ENCODE results near the gene KIFC3. TPM values are rescaled to one million over a fixed set of nuclear protein-coding genes. Genes with fewer than 3 reads are reported as not detected.

Gene KIFC3
- total and polyA plus RNA-seq, 2 of the 8 experiments (the other 6 are each of a cell fraction or from before 2014, with no cell fraction given), result 2.1 to 7.1 TPM

- Histone ChIP-seq H3K4me1 (replicated peaks in 1 of 4; ENCODE audit: control insufficient read depth in 3 of 4, insufficient read depth in 4 of 4, low read length in 3 of 4) (peaks cover 0 to 44% (median 32%) of the 10 kb centered on the region in 4 experiments; a peak in 6 of 7 replicates), H3K9ac (replicated peaks in 1 of 4; ENCODE audit: extremely low read depth in 1 of 4, low read depth in 3 of 4, low read length in 3 of 4) (no peak overlapping the region; a peak in 1 of 7 replicates), H3K4ac (replicated peaks; ENCODE audit: insufficient read length, low read depth, low read length) (no peak overlapping the region), H4K5ac (ENCODE audit: insufficient read length, low read depth, low read length) (no peak overlapping the region), H4K20me1 (replicated peaks in 1 of 2; ENCODE audit: control insufficient read depth in 1 of 2, insufficient read depth in 2 of 2, low read length in 2 of 2) (peaks cover 0 to 1% of the 10 kb centered on the region in 2 experiments), H2BK120ac (replicated peaks; ENCODE audit: low read depth, low read length) (no peak overlapping the region), H4K91ac (replicated peaks; ENCODE audit: insufficient read length, low read length) (no peak overlapping the region), H3K18ac (ENCODE audit: extremely low read depth, low read length) (no peak overlapping the region; the same call in 1 of the 2 replicates), H3K36me3 (ENCODE audit: control insufficient read depth in 2 of 4, insufficient read depth in 4 of 4, low read length in 3 of 4) (no peaks in the 10 kb centered on the region), H2AK5ac (ENCODE audit: low read depth, low read length) (peak overlapping the region; percentile 60; the same call in 1 of the 2 replicates), H3K79me2 (ENCODE audit: control insufficient read depth in 1 of 2, insufficient read depth in 2 of 2, low read length in 2 of 2) (no peaks in the 10 kb centered on the region), H3K23me2 (ENCODE audit: low read depth, low read length) (peaks cover 14% of the 10 kb centered on the region), H3K79me1 (ENCODE audit: low read depth, low read length) (no peaks in the 10 kb centered on the region; the same call in 1 of the 2 replicates), H2BK15ac (ENCODE audit: low read length) (no peak overlapping the region; the same call in 1 of the 2 replicates), H2BK12ac (ENCODE audit: low read depth, low read length) (no peak overlapping the region), H3K9me3 (ENCODE audit: insufficient read depth in 2 of 2, low read depth in 1 of 2, low read length in 1 of 2) (no peaks in the 10 kb centered on the region), H3K56ac (replicated peaks; ENCODE audit: insufficient read length, low read depth, low read length) (no peak overlapping the region), H3K27ac (ENCODE audit: low read depth, low read length) (no peak overlapping the region), H2AFZ (ENCODE audit: low read length) (no peak overlapping the region), H3K27me3 (replicated peaks in 1 of 4; ENCODE audit: control insufficient read depth in 3 of 4, extremely low read depth in 1 of 4, insufficient read depth in 3 of 4, low read length in 3 of 4) (peaks cover 0 to 35% (median 27%) of the 10 kb centered on the region in 4 experiments; a peak in 6 of 7 replicates), H4K8ac (ENCODE audit: extremely low read depth, insufficient read depth, low read length) (no peak overlapping the region), H3K14ac (ENCODE audit: insufficient read length) (no peak overlapping the region), H3K4me2 (ENCODE audit: insufficient read depth in 1 of 2, low read depth in 2 of 2, low read length in 2 of 2) (peak overlapping the region; percentile 82 to 84), H2BK20ac (ENCODE audit: low read length) (no peak overlapping the region), H2BK5ac (ENCODE audit: low read depth, low read length) (no peak overlapping the region), H3K4me3 (ENCODE audit: extremely low read depth in 1 of 4, insufficient read depth in 2 of 4, low read depth in 3 of 4, low read length in 4 of 4) (peak overlapping the region; percentile 51 to 60 (median 59); a peak in 5 of 8 replicates), H3K23ac (ENCODE audit: insufficient read length) (no peak overlapping the region)
- FAIRE-seq, result no peak
- DNase-seq (ENCODE audit: low read depth in 1 of 2, low spot score in 2 of 2), result no peak
- 44% methylated on average over 5 of the region's 5 CpGs; no CpG with 5 or more reads in 1 of the 2 experiments for WGBS, 2 experiments (ENCODE audit: extremely low coverage in 1 of 2, insufficient coverage in 1 of 2, insufficient read length in 1 of 2, insufficient replicate concordance in 2 of 2, low coverage in 1 of 2, low lambda C conversion rate in 2 of 2, missing lambda C conversion rate in 1 of 2)
- ChIA-PET POLR2A (ENCODE audit: partially characterized antibody) (interaction anchor here (0.7 to 0.8 kb wide), 2 partner anchors 13 to 90 kb away, joined by 3 read pairs; no protein-coding TSS in a partner anchor), CTCF (ENCODE audit: partially characterized antibody) (interaction anchor here (0.6 to 15.2 kb wide), 11 partner anchors 9 to 311 kb away, joined by 3 to 279 read pairs (median 5); no protein-coding TSS in a partner anchor)
Observed at GRCh38 chr16:57801098-57801808, 1.0 kb downstream of the KIFC3 start.
